22Rv1 (cell line): ENCODE measurements around the gene MATR3.

ENCODE experiments used
- ZFX ChIP-seq: fragments of 450-650 bp; IDR thresholded peaks from 2 replicates; pipeline ENCODE4 v1.6.1; 2017; ENCODE audit warnings: antibody characterized with exemption, borderline replicate concordance
- TF ChIP-seq, protein P1 (sequence below): fragments of 450-650 bp; IDR thresholded peaks from 2 replicates; pipeline ENCODE4 v1.5.1; 2017; ENCODE audit warnings: mild to moderate bottlenecking

DNA sequence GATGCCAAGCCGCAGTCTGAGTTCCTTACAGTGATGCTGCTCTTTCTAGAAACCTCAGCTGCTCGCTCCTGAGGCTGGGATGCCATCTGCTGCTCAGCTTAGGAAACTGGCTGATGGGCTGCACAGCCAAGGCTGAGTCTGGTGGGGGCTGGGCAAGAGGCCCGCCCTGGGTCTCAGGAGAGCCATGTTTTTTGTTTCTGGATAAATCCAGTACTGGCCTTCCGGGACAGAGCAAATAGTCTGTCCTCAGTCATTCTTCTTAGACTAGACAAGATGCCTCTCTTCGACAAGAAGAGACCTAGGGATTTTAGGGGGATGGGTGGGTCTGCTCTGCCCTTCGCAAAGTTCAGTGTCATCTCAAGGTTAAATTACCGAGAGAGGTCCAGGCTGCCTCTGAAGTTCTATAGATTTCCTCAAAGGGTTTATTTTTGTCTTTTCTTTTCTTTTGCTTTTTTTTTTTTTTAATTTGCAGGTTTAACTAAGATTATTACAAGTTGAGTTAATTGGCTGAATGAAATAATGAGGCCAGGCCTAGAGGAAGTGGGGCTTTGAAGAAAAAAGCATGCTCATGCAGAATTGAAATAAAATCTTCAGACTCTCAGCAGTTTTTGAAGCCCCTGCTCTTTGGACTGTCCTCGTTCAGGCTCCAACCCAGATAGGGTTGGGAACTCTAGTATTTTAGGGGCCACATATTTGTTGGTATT, 30.6 kb upstream of the MATR3 start:
- TF ChIP-seq, protein P1, sequence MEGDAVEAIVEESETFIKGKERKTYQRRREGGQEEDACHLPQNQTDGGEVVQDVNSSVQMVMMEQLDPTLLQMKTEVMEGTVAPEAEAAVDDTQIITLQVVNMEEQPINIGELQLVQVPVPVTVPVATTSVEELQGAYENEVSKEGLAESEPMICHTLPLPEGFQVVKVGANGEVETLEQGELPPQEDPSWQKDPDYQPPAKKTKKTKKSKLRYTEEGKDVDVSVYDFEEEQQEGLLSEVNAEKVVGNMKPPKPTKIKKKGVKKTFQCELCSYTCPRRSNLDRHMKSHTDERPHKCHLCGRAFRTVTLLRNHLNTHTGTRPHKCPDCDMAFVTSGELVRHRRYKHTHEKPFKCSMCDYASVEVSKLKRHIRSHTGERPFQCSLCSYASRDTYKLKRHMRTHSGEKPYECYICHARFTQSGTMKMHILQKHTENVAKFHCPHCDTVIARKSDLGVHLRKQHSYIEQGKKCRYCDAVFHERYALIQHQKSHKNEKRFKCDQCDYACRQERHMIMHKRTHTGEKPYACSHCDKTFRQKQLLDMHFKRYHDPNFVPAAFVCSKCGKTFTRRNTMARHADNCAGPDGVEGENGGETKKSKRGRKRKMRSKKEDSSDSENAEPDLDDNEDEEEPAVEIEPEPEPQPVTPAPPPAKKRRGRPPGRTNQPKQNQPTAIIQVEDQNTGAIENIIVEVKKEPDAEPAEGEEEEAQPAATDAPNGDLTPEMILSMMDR: peak; percentile 92
- TF ChIP-seq ZFX: no peak
